ENCODE data around the gene PTGDS. TPM values are rescaled to one million over a fixed set of nuclear protein-coding genes. Genes with fewer than 3 reads are reported as not detected.

PTGDS gene
- polyA plus RNA-seq, 4 donors = 34.0 to 80.6 (median 34.4) TPM

- DNase-seq (ENCODE audit: low read depth in 4 of 4, low spot score in 2 of 4) = no peak
These were observed 30.0 kb downstream of the PTGDS start for GRCh38 chr9:137007108-137007815.

- DNase-seq (ENCODE audit: low read depth in 4 of 4, low spot score in 2 of 4) = no peak
These were observed 30.5 kb downstream of the PTGDS start for GRCh38 chr9:137007816-137008270.

- DNase-seq (ENCODE audit: low read depth in 4 of 4, low spot score in 2 of 4) = no peak
These were observed 31.0 kb downstream of the PTGDS start for GRCh38 chr9:137008312-137008711.

GRCh38 chr9:137009217-137009616, 31.9 kb downstream of the PTGDS start:
- DNase-seq (ENCODE audit: low read depth in 4 of 4, low spot score in 2 of 4) = no peak

GRCh38 chr9:137009938-137010732, 32.8 kb downstream of the PTGDS start:
- DNase-seq (ENCODE audit: low read depth in 4 of 4, low spot score in 2 of 4) = no peak

GRCh38 chr9:137011156-137011555, 33.9 kb downstream of the PTGDS start:
- DNase-seq (ENCODE audit: low read depth in 4 of 4, low spot score in 2 of 4) = no peak

- DNase-seq (ENCODE audit: low read depth in 4 of 4, low spot score in 2 of 4) = no peak
These were observed 34.8 kb downstream of the PTGDS start for GRCh38 chr9:137011907-137012675.

- DNase-seq (ENCODE audit: low read depth in 4 of 4, low spot score in 2 of 4) = no peak
These were observed 35.6 kb downstream of the PTGDS start for GRCh38 chr9:137012694-137013570.

- no peak for DNase-seq (ENCODE audit: low read depth in 4 of 4, low spot score in 2 of 4)
These were observed 36.3 kb downstream of the PTGDS start for GRCh38 chr9:137013571-137013940.

GRCh38 chr9:137014166-137014565, 36.9 kb downstream of the PTGDS start:
- no peak for DNase-seq (ENCODE audit: low read depth in 4 of 4, low spot score in 2 of 4)

GRCh38 chr9:137014776-137015539, 37.7 kb downstream of the PTGDS start:
- no peak for DNase-seq (ENCODE audit: low read depth in 4 of 4, low spot score in 2 of 4)

GRCh38 chr9:137015540-137015930, 38.2 kb downstream of the PTGDS start:
- no peak for DNase-seq (ENCODE audit: low read depth in 4 of 4, low spot score in 2 of 4)

- no peak for DNase-seq (ENCODE audit: low read depth in 4 of 4, low spot score in 2 of 4)
These were observed 38.7 kb downstream of the PTGDS start for GRCh38 chr9:137015976-137016375.

GRCh38 chr9:137016436-137016835, 39.1 kb downstream of the PTGDS start:
- DNase-seq (ENCODE audit: low read depth in 4 of 4, low spot score in 2 of 4) = no peak

GRCh38 chr9:137017071-137017470, 39.8 kb downstream of the PTGDS start:
- no peak for DNase-seq (ENCODE audit: low read depth in 4 of 4, low spot score in 2 of 4)

GRCh38 chr9:137017791-137018497, 40.6 kb downstream of the PTGDS start:
- no peak for DNase-seq (ENCODE audit: low read depth in 4 of 4, low spot score in 2 of 4)

- no peak for DNase-seq (ENCODE audit: low read depth in 4 of 4, low spot score in 2 of 4)
These were observed 41.7 kb downstream of the PTGDS start for GRCh38 chr9:137018761-137019559.
